ENCODE results near the gene TOR4A. TPM values are rescaled to one million over a fixed set of nuclear protein-coding genes. Genes with fewer than 3 reads are reported as not detected.

The TOR4A gene
- total RNA-seq, 3 donors from 2014 or later, result 3.2 to 4.0 (median 3.6) TPM

GRCh38 chr9:137306066-137306849 lies 28.7 kb downstream of the TOR4A start:
- no peak for ATAC-seq
- Mint-ChIP-seq H3K4me1 (ENCODE audit: low read depth) (peaks cover 7% of the 10 kb centered on the region), H3K4me3 (no peak overlapping the region), H3K9me3 (no peaks in the 10 kb centered on the region), H3K36me3 (ENCODE audit: insufficient read depth) (no peaks in the 10 kb centered on the region), H3K27me3 (ENCODE audit: low read depth) (no peaks in the 10 kb centered on the region)
- no peak for DNase-seq

GRCh38 chr9:137306850-137307254 lies 29.3 kb downstream of the TOR4A start:
- H3K27me3 Mint-ChIP-seq (ENCODE audit: low read depth), result no peaks in the 10 kb centered on the region
- H3K4me1 Mint-ChIP-seq (ENCODE audit: low read depth), result peaks cover 7% of the 10 kb centered on the region
- no peaks in the 10 kb centered on the region for H3K9me3 Mint-ChIP-seq
- H3K36me3 Mint-ChIP-seq (ENCODE audit: insufficient read depth), result no peaks in the 10 kb centered on the region
- ATAC-seq (no peak), DNase-seq (no peak)
- H3K4me3 Mint-ChIP-seq, result no peak overlapping the region

GRCh38 chr9:137307255-137308056 lies 29.9 kb downstream of the TOR4A start:
- no peaks in the 10 kb centered on the region for H3K36me3 Mint-ChIP-seq (ENCODE audit: insufficient read depth)
- ATAC-seq (no peak), DNase-seq (no peak)
- no peaks in the 10 kb centered on the region for H3K9me3 Mint-ChIP-seq
- H3K4me3 Mint-ChIP-seq, result no peak overlapping the region
- peaks cover 7% of the 10 kb centered on the region for H3K4me1 Mint-ChIP-seq (ENCODE audit: low read depth)
- no peaks in the 10 kb centered on the region for H3K27me3 Mint-ChIP-seq (ENCODE audit: low read depth)

- ATAC-seq, result no peak
- H3K9me3 Mint-ChIP-seq, result no peaks in the 10 kb centered on the region
- DNase-seq, result no peak
- no peak overlapping the region for H3K4me3 Mint-ChIP-seq
- no peaks in the 10 kb centered on the region for H3K36me3 Mint-ChIP-seq (ENCODE audit: insufficient read depth)
- H3K27me3 Mint-ChIP-seq (ENCODE audit: low read depth), result no peaks in the 10 kb centered on the region
- H3K4me1 Mint-ChIP-seq (ENCODE audit: low read depth), result peaks cover 7% of the 10 kb centered on the region
Observed at GRCh38 chr9:137308057-137308619, 30.6 kb downstream of the TOR4A start.

GRCh38 chr9:137309368-137310188 lies 32.1 kb downstream of the TOR4A start:
- Mint-ChIP-seq H3K9me3 (no peaks in the 10 kb centered on the region), H3K4me3 (no peak overlapping the region), H3K27me3 (ENCODE audit: low read depth) (peaks cover 3% of the 10 kb centered on the region), H3K4me1 (ENCODE audit: low read depth) (peaks cover 7% of the 10 kb centered on the region), H3K36me3 (ENCODE audit: insufficient read depth) (no peaks in the 10 kb centered on the region)
- ATAC-seq, result no peak
- DNase-seq, result no peak

GRCh38 chr9:137310189-137311052 lies 32.9 kb downstream of the TOR4A start:
- Mint-ChIP-seq H3K4me1 (ENCODE audit: low read depth) (peaks cover 3% of the 10 kb centered on the region), H3K36me3 (ENCODE audit: insufficient read depth) (no peaks in the 10 kb centered on the region), H3K4me3 (no peak overlapping the region), H3K9me3 (no peaks in the 10 kb centered on the region), H3K27me3 (ENCODE audit: low read depth) (peaks cover 3% of the 10 kb centered on the region)
- ATAC-seq (no peak), DNase-seq (no peak)

- Mint-ChIP-seq H3K4me3 (no peak overlapping the region), H3K4me1 (ENCODE audit: low read depth) (no peaks in the 10 kb centered on the region), H3K36me3 (ENCODE audit: insufficient read depth) (no peaks in the 10 kb centered on the region), H3K9me3 (no peaks in the 10 kb centered on the region), H3K27me3 (ENCODE audit: low read depth) (peaks cover 3% of the 10 kb centered on the region)
- DNase-seq (peak; percentile 42), ATAC-seq (peak in 1 of 2 donors; percentile 38)
Observed at GRCh38 chr9:137311171-137311985, 33.9 kb downstream of the TOR4A start.

- Mint-ChIP-seq H3K4me1 (ENCODE audit: low read depth) (no peaks in the 10 kb centered on the region), H3K36me3 (ENCODE audit: insufficient read depth) (no peaks in the 10 kb centered on the region), H3K27me3 (ENCODE audit: low read depth) (peaks cover 8% of the 10 kb centered on the region), H3K9me3 (no peaks in the 10 kb centered on the region), H3K4me3 (no peak overlapping the region)
- ATAC-seq (no peak), DNase-seq (no peak)
Observed at GRCh38 chr9:137311986-137312851, 34.7 kb downstream of the TOR4A start.

GRCh38 chr9:137312852-137313325 lies 35.4 kb downstream of the TOR4A start:
- DNase-seq (no peak), ATAC-seq (no peak)
- Mint-ChIP-seq H3K9me3 (no peaks in the 10 kb centered on the region), H3K27me3 (ENCODE audit: low read depth) (peaks cover 10% of the 10 kb centered on the region), H3K4me1 (ENCODE audit: low read depth) (no peaks in the 10 kb centered on the region), H3K4me3 (no peak overlapping the region), H3K36me3 (ENCODE audit: insufficient read depth) (no peaks in the 10 kb centered on the region)

- Mint-ChIP-seq H3K36me3 (ENCODE audit: insufficient read depth) (no peaks in the 10 kb centered on the region), H3K9me3 (no peaks in the 10 kb centered on the region), H3K4me3 (no peak overlapping the region), H3K4me1 (ENCODE audit: low read depth) (no peaks in the 10 kb centered on the region), H3K27me3 (ENCODE audit: low read depth) (peaks cover 10% of the 10 kb centered on the region)
- DNase-seq, result no peak
- no peak for ATAC-seq
Observed at GRCh38 chr9:137313326-137313936, 35.9 kb downstream of the TOR4A start.

- no peaks in the 10 kb centered on the region for H3K9me3 Mint-ChIP-seq
- H3K36me3 Mint-ChIP-seq (ENCODE audit: insufficient read depth), result no peaks in the 10 kb centered on the region
- H3K27me3 Mint-ChIP-seq (ENCODE audit: low read depth), result peaks cover 10% of the 10 kb centered on the region
- no peak overlapping the region for H3K4me3 Mint-ChIP-seq
- ATAC-seq (no peak), DNase-seq (no peak)
- no peaks in the 10 kb centered on the region for H3K4me1 Mint-ChIP-seq (ENCODE audit: low read depth)
Observed at GRCh38 chr9:137313956-137314560, 36.5 kb downstream of the TOR4A start.

All from activated T-cell treated with anti-CD3 and anti-CD28 coated beads, Interleukin-2, amount 50 U/mL, for 4 hours (primary cell).